Right forelimb (tissue), 1 donor: Measurements from ENCODE around the gene TOX2.
A peak's percentile ranks its signal among the peaks of the same experiment; 100 is the strongest.

Experiments
- DNase-seq: peaks from one replicate; pipeline ENCODE4 v3.0.0-alpha.2; 2018

TOX2 gene

GRCh38 chr20:44006126-44006525 lies 91.5 kb downstream of the TOX2 start:
- no peak for DNase-seq

- DNase-seq = no peak
Measured at GRCh38 chr20:44006578-44006977, 91.9 kb downstream of the TOX2 start.

GRCh38 chr20:44008806-44009678 lies 94.4 kb downstream of the TOX2 start:
- DNase-seq = no peak

GRCh38 chr20:44009679-44009992 lies 95.0 kb downstream of the TOX2 start:
- DNase-seq = no peak

GRCh38 chr20:44010162-44010704 lies 95.6 kb downstream of the TOX2 start:
- DNase-seq = no peak

- no peak for DNase-seq
Measured at GRCh38 chr20:44011251-44011940, 96.7 kb downstream of the TOX2 start.

GRCh38 chr20:44012466-44013226 lies 98.0 kb downstream of the TOX2 start:
- DNase-seq = no peak

GRCh38 chr20:44014807-44015732 lies 100.4 kb downstream of the TOX2 start:
- no peak for DNase-seq

GRCh38 chr20:44015733-44016103 lies 101.1 kb downstream of the TOX2 start:
- DNase-seq = no peak

- no peak for DNase-seq
Measured at GRCh38 chr20:44016525-44016924, 101.9 kb downstream of the TOX2 start.

GRCh38 chr20:44017211-44017610 lies 102.6 kb downstream of the TOX2 start:
- DNase-seq = no peak

- DNase-seq = no peak
Measured at GRCh38 chr20:44017905-44018258, 103.2 kb downstream of the TOX2 start.

GRCh38 chr20:44018259-44018941 lies 103.7 kb downstream of the TOX2 start:
- peak; percentile 69 for DNase-seq

GRCh38 chr20:44018942-44019637 lies 104.4 kb downstream of the TOX2 start:
- no peak for DNase-seq

GRCh38 chr20:44019638-44020335 lies 105.1 kb downstream of the TOX2 start:
- no peak for DNase-seq

- DNase-seq = no peak
Measured at GRCh38 chr20:44020406-44021148, 105.9 kb downstream of the TOX2 start.

GRCh38 chr20:44021186-44021585 lies 106.5 kb downstream of the TOX2 start:
- DNase-seq = no peak

- no peak for DNase-seq
Measured at GRCh38 chr20:44021900-44022299, 107.2 kb downstream of the TOX2 start.

- DNase-seq = no peak
Measured at GRCh38 chr20:44022464-44022863, 107.8 kb downstream of the TOX2 start.
